ENCODE results near the gene SYNPO2.

GRCh38 chr4:118848242-118848641 is 40.4 kb upstream of the SYNPO2 start:
- TF ChIP-seq CTCF (IDR thresholded peaks at IDR 0.05 in 2 of 3, conservative IDR thresholded peaks at IDR 0.05 in 1 of 3; ENCODE audit: control insufficient read depth in 2 of 3, extremely low read depth in 1 of 3, insufficient read depth in 1 of 3, low read depth in 3 of 3, low read length in 3 of 3) (no peak), ATF3 (IDR thresholded peaks at IDR 0.05; ENCODE audit: borderline replicate concordance, extremely low read depth, low read depth, low read length) (no peak)
- TF ChIP-seq, protein P1, sequence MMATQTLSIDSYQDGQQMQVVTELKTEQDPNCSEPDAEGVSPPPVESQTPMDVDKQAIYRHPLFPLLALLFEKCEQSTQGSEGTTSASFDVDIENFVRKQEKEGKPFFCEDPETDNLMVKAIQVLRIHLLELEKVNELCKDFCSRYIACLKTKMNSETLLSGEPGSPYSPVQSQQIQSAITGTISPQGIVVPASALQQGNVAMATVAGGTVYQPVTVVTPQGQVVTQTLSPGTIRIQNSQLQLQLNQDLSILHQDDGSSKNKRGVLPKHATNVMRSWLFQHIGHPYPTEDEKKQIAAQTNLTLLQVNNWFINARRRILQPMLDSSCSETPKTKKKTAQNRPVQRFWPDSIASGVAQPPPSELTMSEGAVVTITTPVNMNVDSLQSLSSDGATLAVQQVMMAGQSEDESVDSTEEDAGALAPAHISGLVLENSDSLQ (IDR thresholded peaks at IDR 0.05): no peak

Measured in GM12878 (cell line).